ENCODE results near the gene RETREG2.
A peak's percentile ranks its signal among the peaks of the same experiment; 100 is the strongest.

The RETREG2 gene, protein sequence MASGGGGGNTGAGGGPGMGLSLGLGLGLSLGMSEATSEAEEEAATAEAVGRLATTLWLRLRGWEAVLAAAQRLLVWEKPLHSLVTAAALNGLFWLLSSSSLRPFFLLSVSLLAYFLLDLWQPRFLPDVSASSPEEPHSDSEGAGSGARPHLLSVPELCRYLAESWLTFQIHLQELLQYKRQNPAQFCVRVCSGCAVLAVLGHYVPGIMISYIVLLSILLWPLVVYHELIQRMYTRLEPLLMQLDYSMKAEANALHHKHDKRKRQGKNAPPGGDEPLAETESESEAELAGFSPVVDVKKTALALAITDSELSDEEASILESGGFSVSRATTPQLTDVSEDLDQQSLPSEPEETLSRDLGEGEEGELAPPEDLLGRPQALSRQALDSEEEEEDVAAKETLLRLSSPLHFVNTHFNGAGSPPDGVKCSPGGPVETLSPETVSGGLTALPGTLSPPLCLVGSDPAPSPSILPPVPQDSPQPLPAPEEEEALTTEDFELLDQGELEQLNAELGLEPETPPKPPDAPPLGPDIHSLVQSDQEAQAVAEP

DNA sequence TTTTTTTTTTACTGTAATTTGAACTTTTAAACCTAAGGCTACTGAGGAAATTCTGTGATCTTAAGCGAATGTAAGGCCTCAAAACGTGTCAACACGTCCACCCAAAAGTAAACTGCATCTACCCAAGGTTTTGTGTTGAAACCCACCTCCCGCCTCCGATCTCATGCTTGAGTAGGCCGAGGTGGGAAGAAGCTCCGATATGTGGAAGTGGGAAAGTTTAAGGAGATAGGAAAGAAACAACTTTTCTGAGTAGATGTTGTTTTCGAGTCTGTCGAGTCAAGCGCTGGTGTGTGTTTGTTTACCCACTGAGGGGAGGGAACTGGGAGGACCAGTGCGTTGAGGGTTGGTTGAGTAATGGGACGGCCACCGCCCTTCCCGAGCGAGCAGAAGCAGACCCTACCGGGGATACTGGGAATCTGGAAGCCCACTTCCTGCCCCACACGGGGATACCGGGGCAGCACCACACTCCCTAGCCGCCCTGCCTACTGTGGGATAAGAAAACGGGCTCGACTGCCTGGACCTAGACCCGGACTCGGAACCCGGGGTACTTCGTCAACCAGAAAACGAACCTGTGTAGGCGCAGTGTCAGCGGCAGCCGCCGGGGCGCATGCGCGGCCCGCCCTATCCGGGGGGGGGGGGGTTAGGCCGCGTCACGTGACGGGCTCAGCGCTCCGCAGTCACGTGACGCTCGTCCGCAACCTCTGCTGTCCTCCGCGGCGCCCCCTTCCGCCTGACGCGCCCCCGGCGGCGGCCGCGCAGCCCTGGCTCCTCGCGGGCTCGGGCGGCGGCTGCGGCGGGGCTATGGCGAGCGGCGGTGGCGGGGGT lies at the start of gene RETREG2:
RETREG2 (plus strand) TSS at position 724 of the 825 bp plus-strand sequence; CDS start at position 802, 78 bp downstream.
- Histone ChIP-seq H3K36me3 (ENCODE audit: insufficient read depth, insufficient read length, low read length) (peaks cover 61% of the 10 kb centered on the region), H3K9me3 (ENCODE audit: insufficient read depth, low read length) (no peaks in the 10 kb centered on the region)
- peak; percentile 87 for DNase-seq (ENCODE audit: low read depth, low spot score)

GRCh38 chr2:219128396-219128795 lies 49.7 kb upstream of the RETREG2 start:
- DNase-seq (ENCODE audit: low read depth, low spot score): no peak
- TF ChIP-seq SUZ12 (IDR thresholded peaks at IDR 0.05; ENCODE audit: extremely low read depth, insufficient read depth, insufficient read length): no peak
- TF ChIP-seq YY1 (IDR thresholded peaks at IDR 0.05; ENCODE audit: insufficient read depth, insufficient read length): no peak
- TF ChIP-seq ZNF274 (IDR thresholded peaks at IDR 0.05; ENCODE audit: low read depth, low read length): no peak
- H3K9me3 ChIP-seq (ENCODE audit: insufficient read depth, low read length): no peaks in the 10 kb centered on the region
- no peaks in the 10 kb centered on the region for H3K27me3 ChIP-seq (ENCODE audit: insufficient read depth, insufficient read length)
- H3K9ac ChIP-seq (ENCODE audit: insufficient read length, low read depth): no peak overlapping the region
- H3K36me3 ChIP-seq (ENCODE audit: insufficient read depth, insufficient read length, low read length): no peaks in the 10 kb centered on the region
- H3K4me1 ChIP-seq (ENCODE audit: insufficient read depth, insufficient read length): no peaks in the 10 kb centered on the region
- H3K4me3 ChIP-seq (ENCODE audit: insufficient read length, low read depth): no peak overlapping the region

More for the DNA sequence above, at the start of gene RETREG2:
- H3K4me3 ChIP-seq (ENCODE audit: insufficient read length, low read depth): peak within 1 kb of the TSS; percentile 86
- no peaks in the 10 kb centered on the region for H3K4me1 ChIP-seq (ENCODE audit: insufficient read depth, insufficient read length)
- H3K9ac ChIP-seq (ENCODE audit: insufficient read length, low read depth): peak within 1 kb of the TSS; percentile 93
- TF ChIP-seq ZNF274 (IDR thresholded peaks at IDR 0.05; ENCODE audit: low read depth, low read length): no peak
- TF ChIP-seq SUZ12 (IDR thresholded peaks at IDR 0.05; ENCODE audit: extremely low read depth, insufficient read depth, insufficient read length): no peak
- TF ChIP-seq YY1 (IDR thresholded peaks at IDR 0.05; ENCODE audit: insufficient read depth, insufficient read length): no peak
- no peaks in the 10 kb centered on the region for H3K27me3 ChIP-seq (ENCODE audit: insufficient read depth, insufficient read length)

DNA sequence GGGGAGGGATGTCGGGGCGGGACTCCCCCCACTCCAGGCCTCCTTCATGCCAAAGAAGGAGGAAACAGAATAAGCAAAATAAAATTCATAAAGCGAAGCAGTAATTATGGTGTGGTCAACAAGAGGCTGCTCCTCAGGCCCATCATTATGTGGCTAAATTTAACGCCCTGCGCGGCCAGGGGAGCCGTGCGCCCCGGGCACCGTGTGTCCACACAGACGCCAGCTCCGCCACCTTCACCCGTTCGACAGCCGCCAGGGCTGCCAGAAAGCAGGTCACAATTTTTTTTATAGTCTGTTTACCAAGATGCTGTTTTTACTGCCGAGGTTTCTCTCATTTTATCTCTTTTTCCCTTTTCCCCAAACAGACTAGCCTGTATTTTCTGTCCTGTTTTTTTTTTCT lies 48.5 kb upstream of the RETREG2 start:
- no peak for DNase-seq (ENCODE audit: low read depth, low spot score)
- TF ChIP-seq ZNF274 (IDR thresholded peaks at IDR 0.05; ENCODE audit: low read depth, low read length) (no peak), SUZ12 (IDR thresholded peaks at IDR 0.05; ENCODE audit: extremely low read depth, insufficient read depth, insufficient read length) (no peak)
- Histone ChIP-seq H3K27me3 (ENCODE audit: insufficient read depth, insufficient read length) (no peaks in the 10 kb centered on the region), H3K36me3 (ENCODE audit: insufficient read depth, insufficient read length, low read length) (no peaks in the 10 kb centered on the region), H3K9me3 (ENCODE audit: insufficient read depth, low read length) (no peaks in the 10 kb centered on the region), H3K4me3 (ENCODE audit: insufficient read length, low read depth) (no peak overlapping the region), H3K9ac (ENCODE audit: insufficient read length, low read depth) (no peak overlapping the region), H3K4me1 (ENCODE audit: insufficient read depth, insufficient read length) (no peaks in the 10 kb centered on the region)

GRCh38 chr2:219131327-219131726 lies 46.7 kb upstream of the RETREG2 start:
- no peak for TF ChIP-seq SUZ12 (IDR thresholded peaks at IDR 0.05; ENCODE audit: extremely low read depth, insufficient read depth, insufficient read length)
- no peak for TF ChIP-seq YY1 (IDR thresholded peaks at IDR 0.05; ENCODE audit: insufficient read depth, insufficient read length)
- TF ChIP-seq ZNF274 (IDR thresholded peaks at IDR 0.05; ENCODE audit: low read depth, low read length): no peak
- H3K4me3 ChIP-seq (ENCODE audit: insufficient read length, low read depth): no peak overlapping the region
- DNase-seq (ENCODE audit: low read depth, low spot score): no peak
- no peaks in the 10 kb centered on the region for H3K4me1 ChIP-seq (ENCODE audit: insufficient read depth, insufficient read length)
- H3K9ac ChIP-seq (ENCODE audit: insufficient read length, low read depth): no peak overlapping the region
- no peaks in the 10 kb centered on the region for H3K36me3 ChIP-seq (ENCODE audit: insufficient read depth, insufficient read length, low read length)
- H3K9me3 ChIP-seq (ENCODE audit: insufficient read depth, low read length): no peaks in the 10 kb centered on the region
- no peaks in the 10 kb centered on the region for H3K27me3 ChIP-seq (ENCODE audit: insufficient read depth, insufficient read length)

DNA sequence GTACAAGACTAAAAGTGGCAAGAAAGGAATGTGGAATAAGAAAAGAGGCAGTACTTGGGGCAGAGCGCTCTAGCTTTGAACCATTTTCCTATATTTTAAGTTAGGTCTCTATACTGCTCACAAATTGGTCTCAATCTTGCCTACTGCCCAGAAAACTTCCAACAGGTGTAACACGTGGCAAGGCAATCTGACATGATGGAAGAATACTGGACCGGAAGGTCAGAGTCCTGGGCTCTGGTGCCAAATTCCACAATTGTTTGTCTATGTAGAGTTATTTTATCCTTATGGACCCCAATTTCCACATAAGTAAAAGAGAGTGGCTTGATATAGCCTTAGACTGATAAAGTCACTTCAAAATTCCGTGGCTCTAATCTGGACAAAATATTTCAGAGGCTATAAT lies 46.3 kb upstream of the RETREG2 start:
- no peaks in the 10 kb centered on the region for H3K27me3 ChIP-seq (ENCODE audit: insufficient read depth, insufficient read length)
- no peak for TF ChIP-seq SUZ12 (IDR thresholded peaks at IDR 0.05; ENCODE audit: extremely low read depth, insufficient read depth, insufficient read length)
- no peak for TF ChIP-seq ZNF274 (IDR thresholded peaks at IDR 0.05; ENCODE audit: low read depth, low read length)
- TF ChIP-seq YY1 (IDR thresholded peaks at IDR 0.05; ENCODE audit: insufficient read depth, insufficient read length): no peak
- no peak for DNase-seq (ENCODE audit: low read depth, low spot score)
- H3K4me3 ChIP-seq (ENCODE audit: insufficient read length, low read depth): no peak overlapping the region
- H3K36me3 ChIP-seq (ENCODE audit: insufficient read depth, insufficient read length, low read length): no peaks in the 10 kb centered on the region
- H3K9me3 ChIP-seq (ENCODE audit: insufficient read depth, low read length): no peaks in the 10 kb centered on the region
- H3K9ac ChIP-seq (ENCODE audit: insufficient read length, low read depth): no peak overlapping the region
- no peaks in the 10 kb centered on the region for H3K4me1 ChIP-seq (ENCODE audit: insufficient read depth, insufficient read length)

DNA sequence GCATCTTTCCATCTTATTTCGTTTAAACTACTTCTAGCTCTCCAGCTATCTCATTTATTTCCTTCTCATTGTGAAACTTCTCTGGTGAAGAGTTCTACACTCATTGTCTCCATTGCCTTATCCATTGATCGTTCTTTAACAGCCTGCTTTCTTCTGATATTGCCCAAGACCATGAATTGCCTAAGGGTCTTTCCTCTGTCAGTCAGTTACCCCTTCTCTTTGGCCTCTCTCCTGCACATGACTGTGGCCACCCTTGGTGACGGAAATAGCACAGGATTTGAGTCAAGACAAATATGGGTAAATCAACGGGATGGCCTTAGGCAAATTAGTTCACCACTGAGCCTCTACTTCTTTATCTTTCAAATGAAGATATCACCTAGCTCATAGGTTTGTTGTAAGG lies 44.1 kb upstream of the RETREG2 start:
- Histone ChIP-seq H3K9ac (ENCODE audit: insufficient read length, low read depth) (no peak overlapping the region), H3K4me1 (ENCODE audit: insufficient read depth, insufficient read length) (no peaks in the 10 kb centered on the region), H3K4me3 (ENCODE audit: insufficient read length, low read depth) (no peak overlapping the region), H3K27me3 (ENCODE audit: insufficient read depth, insufficient read length) (no peaks in the 10 kb centered on the region), H3K36me3 (ENCODE audit: insufficient read depth, insufficient read length, low read length) (no peaks in the 10 kb centered on the region), H3K9me3 (ENCODE audit: insufficient read depth, low read length) (no peaks in the 10 kb centered on the region)
- DNase-seq (ENCODE audit: low read depth, low spot score): no peak
- TF ChIP-seq SUZ12 (IDR thresholded peaks at IDR 0.05; ENCODE audit: extremely low read depth, insufficient read depth, insufficient read length) (no peak), YY1 (IDR thresholded peaks at IDR 0.05; ENCODE audit: insufficient read depth, insufficient read length) (no peak), ZNF274 (IDR thresholded peaks at IDR 0.05; ENCODE audit: low read depth, low read length) (no peak)

DNA sequence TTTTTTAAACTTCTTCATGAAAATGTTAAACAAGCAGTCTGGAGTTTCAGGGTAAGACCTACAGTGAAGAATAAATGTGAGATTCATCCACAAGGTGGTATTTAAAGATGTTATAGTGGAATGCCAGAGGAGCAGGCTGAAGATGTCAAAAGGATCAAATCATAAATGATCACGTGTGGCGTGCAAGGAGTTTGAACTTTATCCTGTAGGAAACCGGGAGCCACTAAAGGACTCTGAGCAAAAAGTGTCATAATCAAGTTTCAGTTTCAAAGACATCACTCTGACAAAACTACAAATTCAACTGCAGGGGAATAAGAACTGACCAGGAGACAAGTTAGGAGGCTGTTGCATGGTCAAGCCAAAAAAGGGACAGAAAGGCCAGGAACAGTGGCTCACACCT lies 37.4 kb upstream of the RETREG2 start:
- no peaks in the 10 kb centered on the region for H3K4me1 ChIP-seq (ENCODE audit: insufficient read depth, insufficient read length)
- no peak overlapping the region for H3K4me3 ChIP-seq (ENCODE audit: insufficient read length, low read depth)
- no peak overlapping the region for H3K9ac ChIP-seq (ENCODE audit: insufficient read length, low read depth)
- TF ChIP-seq YY1 (IDR thresholded peaks at IDR 0.05; ENCODE audit: insufficient read depth, insufficient read length) (no peak), SUZ12 (IDR thresholded peaks at IDR 0.05; ENCODE audit: extremely low read depth, insufficient read depth, insufficient read length) (no peak), ZNF274 (IDR thresholded peaks at IDR 0.05; ENCODE audit: low read depth, low read length) (no peak)
- H3K36me3 ChIP-seq (ENCODE audit: insufficient read depth, insufficient read length, low read length): peaks cover 38% of the 10 kb centered on the region
- no peak for DNase-seq (ENCODE audit: low read depth, low spot score)
- H3K9me3 ChIP-seq (ENCODE audit: insufficient read depth, low read length): no peaks in the 10 kb centered on the region
- H3K27me3 ChIP-seq (ENCODE audit: insufficient read depth, insufficient read length): no peaks in the 10 kb centered on the region

All from NT2/D1 (cell line).